AG09309 (cell line): ENCODE measurements around the gene DENND1A.

Source experiments
- DNase-seq: peaks from one replicate; pipeline ENCODE4 v3.0.0-alpha.2; 2010; ENCODE audit warnings: low read depth
- H3K4me3 ChIP-seq: 2 replicates; pipeline ENCODE4 v1.5.1; 2011; ENCODE audit warnings: mild to moderate bottlenecking, low read depth, low read length, moderate library complexity; ENCODE audit not compliant: control insufficient read depth
- TF ChIP-seq, protein P1 (sequence below): IDR thresholded peaks from 2 replicates; pipeline ENCODE4 v1.5.1; 2011; ENCODE audit warnings: mild to moderate bottlenecking, low read depth, low read length, inconsistent platforms; ENCODE audit not compliant: insufficient read depth, control insufficient read depth; ENCODE audit errors: missing control alignments

The DENND1A gene

GRCh38 chr9:123380852-123381705 lies 548.8 kb downstream of the DENND1A start:
- DNase-seq, result no peak
- no peak overlapping the region for H3K4me3 ChIP-seq
- TF ChIP-seq, protein P1, sequence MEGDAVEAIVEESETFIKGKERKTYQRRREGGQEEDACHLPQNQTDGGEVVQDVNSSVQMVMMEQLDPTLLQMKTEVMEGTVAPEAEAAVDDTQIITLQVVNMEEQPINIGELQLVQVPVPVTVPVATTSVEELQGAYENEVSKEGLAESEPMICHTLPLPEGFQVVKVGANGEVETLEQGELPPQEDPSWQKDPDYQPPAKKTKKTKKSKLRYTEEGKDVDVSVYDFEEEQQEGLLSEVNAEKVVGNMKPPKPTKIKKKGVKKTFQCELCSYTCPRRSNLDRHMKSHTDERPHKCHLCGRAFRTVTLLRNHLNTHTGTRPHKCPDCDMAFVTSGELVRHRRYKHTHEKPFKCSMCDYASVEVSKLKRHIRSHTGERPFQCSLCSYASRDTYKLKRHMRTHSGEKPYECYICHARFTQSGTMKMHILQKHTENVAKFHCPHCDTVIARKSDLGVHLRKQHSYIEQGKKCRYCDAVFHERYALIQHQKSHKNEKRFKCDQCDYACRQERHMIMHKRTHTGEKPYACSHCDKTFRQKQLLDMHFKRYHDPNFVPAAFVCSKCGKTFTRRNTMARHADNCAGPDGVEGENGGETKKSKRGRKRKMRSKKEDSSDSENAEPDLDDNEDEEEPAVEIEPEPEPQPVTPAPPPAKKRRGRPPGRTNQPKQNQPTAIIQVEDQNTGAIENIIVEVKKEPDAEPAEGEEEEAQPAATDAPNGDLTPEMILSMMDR, result no peak

- TF ChIP-seq, protein P1, result no peak
- no peak overlapping the region for H3K4me3 ChIP-seq
- DNase-seq, result no peak
These were observed 550.8 kb downstream of the DENND1A start for GRCh38 chr9:123378956-123379660.

DNA sequence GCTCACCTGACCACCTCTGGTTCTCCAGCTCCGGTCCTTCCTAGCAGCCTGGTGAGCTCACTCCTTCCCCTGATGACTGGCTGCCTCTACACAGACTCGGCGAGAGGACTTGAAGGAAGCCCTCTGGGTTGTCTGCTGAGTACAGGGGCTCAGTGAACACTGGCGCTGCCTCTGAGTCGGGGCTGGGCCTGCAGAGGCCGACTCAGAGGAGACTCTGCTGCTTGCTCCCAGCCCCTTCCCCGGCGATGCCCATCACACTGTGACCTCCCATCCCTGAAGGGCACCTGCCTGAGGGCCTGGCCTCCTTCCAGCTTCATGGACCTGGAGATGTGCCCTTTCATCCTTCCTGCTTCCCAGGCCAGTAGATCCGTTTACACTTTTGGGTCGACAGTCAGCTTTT lies 551.9 kb downstream of the DENND1A start:
- no peak overlapping the region for H3K4me3 ChIP-seq
- TF ChIP-seq, protein P1, result no peak
- DNase-seq, result no peak

- DNase-seq, result no peak
- TF ChIP-seq, protein P1, result no peak
- H3K4me3 ChIP-seq, result no peak overlapping the region
These were observed 552.5 kb downstream of the DENND1A start for GRCh38 chr9:123377211-123377971.

GRCh38 chr9:123376218-123377071 lies 553.5 kb downstream of the DENND1A start:
- no peak for DNase-seq
- TF ChIP-seq, protein P1, result no peak
- H3K4me3 ChIP-seq, result no peak overlapping the region
